CD4-positive, alpha-beta T cell treated with Interleukin-10 for 1 hour (primary cell): ENCODE results near the gene TERB2.
"Not testable (repeated sequence)": the region's sequence is repeated elsewhere in the genome, so short reads cannot be mapped to it uniquely, and the experiment has no call there.

ENCODE experiments used
- DNase-seq: peaks from one replicate; pipeline ENCODE4 v3.0.0-alpha.2; 2020

Gene TERB2, protein sequence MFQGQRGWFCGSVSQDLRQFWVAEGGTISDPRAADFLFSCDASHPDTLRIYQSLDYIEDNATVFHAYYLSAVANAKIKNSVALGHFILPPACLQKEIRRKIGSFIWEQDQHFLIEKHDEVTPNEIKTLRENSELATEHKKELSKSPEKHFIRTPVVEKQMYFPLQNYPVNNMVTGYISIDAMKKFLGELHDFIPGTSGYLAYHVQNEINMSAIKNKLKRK

DNA sequence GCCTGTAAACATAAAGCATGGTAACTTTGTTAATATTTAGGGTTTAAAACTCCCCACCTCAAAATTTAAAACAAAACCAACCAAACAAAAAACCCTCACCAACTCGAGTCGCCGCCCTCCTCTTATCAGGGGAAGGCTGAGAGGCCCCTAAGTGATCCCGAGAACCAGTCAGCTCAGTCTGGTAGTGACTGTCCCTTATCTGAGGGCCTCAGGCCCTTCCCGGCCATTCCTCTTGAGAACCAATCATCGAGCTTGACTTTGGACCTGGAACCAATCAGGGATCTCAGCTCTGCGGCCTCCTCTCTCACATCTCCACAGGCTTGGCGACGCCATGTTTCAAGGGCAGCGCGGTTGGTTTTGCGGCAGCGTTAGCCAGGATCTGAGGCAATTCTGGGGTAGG is at the start of gene TERB2:
Gene TERB2, plus strand, starts transcription at position 300 of the 400 bp plus-strand sequence. Its CDS starts 32 bp downstream, at position 332.
- DNase-seq: no peak

DNA sequence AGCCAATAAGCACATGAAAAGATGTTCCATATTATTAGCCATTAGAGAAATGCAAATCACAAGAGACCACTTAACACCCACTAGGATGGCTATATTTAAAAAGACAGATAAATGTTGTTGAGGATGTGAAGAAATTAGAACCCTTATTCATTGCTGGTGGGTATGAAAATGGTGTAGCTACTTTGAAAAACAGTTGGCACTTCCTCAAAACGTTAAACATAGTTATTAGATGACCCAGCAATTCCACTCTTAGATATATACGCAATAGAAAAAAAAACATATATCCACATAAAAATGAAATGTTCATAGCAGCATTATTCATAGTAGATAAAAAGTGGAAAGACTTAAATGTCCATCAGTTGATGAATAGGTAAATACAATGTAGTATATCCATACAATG is 47.1 kb upstream of the TERB2 start:
- DNase-seq: no peak

DNA sequence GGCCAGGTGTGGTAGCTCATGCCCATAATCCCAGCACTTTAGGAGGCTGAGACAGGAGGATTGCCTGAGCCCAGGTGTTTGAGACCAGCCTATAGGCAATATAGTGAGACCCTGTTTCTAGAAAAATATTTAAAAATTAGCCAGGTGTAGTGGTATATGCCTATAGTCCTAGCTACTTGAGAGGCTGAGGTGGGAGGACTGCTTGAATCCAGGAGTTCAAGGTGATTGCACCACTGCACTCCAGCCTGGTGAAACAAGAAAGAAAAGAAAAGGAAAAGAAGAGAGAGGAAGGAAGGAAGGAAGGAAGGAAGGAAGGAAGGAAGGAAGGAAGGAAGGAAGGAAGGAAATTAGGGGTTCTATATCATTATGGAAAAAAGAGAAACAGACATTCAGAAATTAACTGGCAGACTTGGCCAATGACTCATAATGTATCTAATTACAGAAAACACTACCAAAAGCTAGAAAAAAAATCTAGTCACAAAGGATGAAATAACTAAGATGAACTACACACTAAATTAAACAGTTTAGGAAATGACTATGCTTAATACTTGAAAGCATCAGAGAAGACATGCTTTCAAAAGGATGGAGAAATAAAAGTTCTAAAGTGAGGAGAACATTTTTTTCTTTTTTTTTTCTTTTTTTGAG is 45.4 kb upstream of the TERB2 start:
- DNase-seq: no peak

DNA sequence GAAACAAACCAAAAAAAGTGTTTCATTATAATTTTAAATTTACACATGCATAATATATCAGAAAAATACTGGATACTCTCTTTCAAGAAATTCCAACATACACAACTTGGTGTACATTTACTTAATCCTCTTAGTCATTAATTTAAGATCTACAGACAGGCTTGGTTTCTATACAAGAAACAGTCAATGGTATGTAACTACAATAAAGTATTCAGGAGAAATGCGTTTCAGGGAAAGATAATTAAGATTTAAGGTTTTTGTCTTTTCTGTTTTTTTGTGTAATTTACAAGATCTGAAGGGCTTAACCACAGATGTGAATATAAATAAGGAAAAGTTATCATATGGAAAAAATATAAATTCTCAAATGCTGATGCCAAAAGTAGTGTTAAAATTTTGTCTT is 44.3 kb upstream of the TERB2 start:
- not testable (repeated sequence) for DNase-seq

DNA sequence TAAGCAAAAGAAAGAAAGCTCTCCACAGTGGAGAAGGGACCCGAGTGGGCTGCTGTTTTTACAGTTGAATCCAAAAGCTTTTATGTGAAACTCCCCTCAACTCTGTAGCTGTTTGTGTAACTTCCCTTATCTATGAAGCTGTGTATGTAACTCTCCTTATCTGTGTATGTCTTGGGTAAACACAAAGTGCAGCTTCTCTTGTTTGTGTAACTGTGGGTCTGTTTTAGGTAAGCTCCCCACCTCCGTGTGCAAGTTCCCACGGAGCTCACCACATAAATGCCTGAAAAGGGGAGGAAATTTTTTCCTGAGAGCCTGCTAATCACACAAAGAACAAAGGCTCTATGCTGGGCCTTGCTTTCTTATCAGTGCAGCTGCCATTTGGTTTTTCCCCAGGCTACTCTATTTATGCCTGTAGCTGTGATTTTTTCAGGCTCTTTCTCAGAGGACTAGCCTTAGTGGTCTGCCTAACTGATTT is 43.5 kb upstream of the TERB2 start:
- not testable (repeated sequence) for DNase-seq

DNA sequence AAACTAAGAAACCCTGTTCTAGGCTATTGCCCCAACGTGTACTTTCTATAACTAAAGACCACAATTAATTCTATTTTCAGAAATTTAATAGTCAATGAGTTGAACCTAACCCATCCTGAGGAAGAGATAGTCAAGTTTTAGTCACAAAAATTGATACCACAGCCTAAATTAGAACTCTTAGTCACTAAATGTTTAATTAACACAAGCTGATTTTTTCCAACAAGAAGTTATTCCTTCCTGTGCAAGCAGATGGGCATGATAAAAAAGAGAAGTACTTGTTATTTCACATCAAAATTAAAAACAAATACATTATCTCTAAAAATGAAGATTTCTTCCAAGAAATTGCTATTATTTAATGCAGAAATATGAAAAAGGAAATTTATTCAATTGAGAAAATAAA is 38.4 kb upstream of the TERB2 start:
- no peak for DNase-seq

DNA sequence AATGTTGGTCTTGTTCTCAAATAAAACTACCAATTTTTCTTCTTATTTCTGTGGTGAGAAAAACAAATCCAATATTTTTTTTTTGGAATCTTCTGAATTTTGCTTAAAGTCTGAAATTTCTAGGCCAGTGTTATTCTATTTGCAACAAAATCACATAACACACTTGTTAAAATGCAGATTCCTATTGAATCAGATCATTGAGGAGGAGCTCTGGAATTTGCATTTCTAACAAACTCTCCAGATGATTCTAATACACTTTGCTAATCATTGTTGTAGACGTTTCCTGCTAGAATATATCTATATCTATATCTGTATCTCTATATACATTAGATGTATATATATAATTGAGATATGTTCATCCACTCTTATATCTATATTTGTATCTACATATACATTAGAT is 27.8 kb upstream of the TERB2 start:
- DNase-seq: not testable (repeated sequence)

DNA sequence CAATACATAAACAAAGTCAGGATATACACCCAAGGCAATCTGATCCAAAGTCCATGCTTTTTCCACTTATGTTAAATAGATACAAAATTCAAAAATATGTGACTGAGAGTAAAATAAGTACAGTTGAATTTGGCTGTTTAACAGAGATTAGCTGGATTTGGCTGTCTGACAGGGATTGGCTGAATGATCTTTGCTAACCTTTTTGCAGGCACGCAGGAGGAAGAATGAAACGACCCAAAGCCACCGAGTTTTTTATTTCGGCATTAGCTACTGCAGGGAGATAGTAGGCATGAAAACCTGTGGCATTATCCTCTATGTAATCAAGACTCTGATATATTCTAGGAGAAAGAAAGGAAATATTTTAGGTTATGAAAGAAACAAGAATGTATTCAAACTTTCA is 26.2 kb upstream of the TERB2 start:
- DNase-seq: not testable (repeated sequence)

DNA sequence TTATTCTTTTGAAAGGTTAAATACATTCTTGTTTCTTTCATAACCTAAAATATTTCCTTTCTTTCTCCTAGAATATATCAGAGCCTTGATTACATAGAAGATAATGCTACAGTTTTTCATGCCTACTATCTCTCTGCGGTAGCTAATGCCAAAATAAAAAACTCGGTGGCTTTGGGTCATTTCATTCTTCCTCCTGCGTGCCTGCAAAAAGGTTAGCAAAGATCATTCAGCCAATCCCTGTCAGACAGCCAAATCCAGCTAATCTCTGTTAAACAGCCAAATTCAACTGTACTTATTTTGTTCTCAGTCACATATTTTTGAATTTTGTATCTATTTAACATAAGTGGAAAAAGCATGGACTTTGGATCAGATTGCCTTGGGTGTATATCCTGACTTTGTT is 1.8 kb downstream of the TERB2 start:
- DNase-seq: not testable (repeated sequence)

DNA sequence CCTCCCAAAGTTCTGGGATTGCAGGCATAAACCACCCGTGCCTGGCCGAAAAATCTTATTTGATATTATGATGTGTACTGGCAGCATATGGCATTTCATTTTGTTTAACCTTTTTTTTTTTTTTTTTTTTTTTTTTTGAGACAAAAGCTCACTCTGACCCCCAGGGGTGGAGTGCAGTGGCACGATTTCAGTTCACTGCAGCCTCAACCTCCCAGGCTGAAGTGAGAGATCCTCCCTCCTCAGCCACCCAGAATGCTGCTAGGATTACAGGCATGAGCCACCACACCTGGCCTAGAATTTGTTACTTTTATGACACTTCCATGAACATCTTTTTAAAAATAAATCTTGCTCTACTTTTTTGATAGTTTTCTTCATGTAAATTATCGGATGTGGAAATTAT is 12.0 kb downstream of the TERB2 start:
- no peak for DNase-seq

DNA sequence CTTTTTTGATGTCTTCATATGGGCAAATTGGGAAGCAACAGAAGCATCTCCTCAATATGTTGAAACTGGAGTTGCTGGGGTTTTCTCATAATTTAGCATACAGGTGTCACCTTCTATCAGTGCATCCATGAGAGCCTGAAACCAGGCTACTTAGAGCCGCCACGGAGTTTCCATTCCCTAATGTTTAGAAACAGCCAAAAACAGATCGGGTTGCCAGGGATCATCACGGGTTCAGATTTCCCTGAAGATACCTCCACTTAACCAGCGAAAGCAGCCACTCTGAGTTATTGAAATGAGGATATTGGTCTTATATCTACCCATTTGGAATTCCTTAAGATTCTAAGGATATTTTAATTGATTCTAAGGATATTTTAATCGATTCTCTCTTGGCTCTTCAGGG is 14.5 kb downstream of the TERB2 start:
- no peak for DNase-seq

DNA sequence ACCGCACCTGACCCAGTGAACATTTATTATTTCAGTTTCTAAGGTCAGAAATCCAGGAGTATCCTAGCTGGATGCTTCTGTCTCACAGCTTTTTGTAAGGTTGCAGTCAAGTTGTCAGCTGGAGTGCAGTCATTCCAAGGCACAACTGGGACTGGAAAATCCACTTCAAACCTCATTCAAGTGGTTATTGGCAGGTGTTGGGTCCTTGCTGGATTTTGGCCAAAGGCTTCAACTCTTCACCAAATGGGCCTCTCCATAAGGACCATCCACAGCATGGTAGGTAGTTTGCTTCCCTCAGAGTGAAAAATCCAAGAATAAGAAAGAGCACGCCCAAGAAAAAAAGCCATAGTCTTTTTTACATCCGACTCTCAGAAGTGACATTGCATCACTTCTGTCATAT is 19.7 kb downstream of the TERB2 start:
- not testable (repeated sequence) for DNase-seq

DNA sequence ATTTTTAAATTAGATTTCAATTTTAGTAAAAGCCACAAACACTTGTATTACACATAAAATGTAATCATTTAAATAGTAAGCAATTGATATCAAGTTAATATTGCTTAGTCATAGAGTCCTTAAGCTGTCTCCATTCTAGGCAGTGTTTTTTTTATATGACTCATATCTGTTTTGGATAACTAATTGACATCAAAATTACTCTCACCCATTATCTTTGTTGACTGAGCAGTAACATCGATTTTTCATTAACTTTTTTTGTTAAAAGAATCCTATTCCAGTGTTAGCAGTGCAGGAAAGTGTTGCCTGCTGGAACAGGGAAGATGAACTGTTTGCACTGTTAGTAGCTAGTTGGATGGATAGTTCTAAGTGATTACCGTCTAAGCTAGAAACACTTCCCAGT is 21.3 kb downstream of the TERB2 start:
- not testable (repeated sequence) for DNase-seq

DNA sequence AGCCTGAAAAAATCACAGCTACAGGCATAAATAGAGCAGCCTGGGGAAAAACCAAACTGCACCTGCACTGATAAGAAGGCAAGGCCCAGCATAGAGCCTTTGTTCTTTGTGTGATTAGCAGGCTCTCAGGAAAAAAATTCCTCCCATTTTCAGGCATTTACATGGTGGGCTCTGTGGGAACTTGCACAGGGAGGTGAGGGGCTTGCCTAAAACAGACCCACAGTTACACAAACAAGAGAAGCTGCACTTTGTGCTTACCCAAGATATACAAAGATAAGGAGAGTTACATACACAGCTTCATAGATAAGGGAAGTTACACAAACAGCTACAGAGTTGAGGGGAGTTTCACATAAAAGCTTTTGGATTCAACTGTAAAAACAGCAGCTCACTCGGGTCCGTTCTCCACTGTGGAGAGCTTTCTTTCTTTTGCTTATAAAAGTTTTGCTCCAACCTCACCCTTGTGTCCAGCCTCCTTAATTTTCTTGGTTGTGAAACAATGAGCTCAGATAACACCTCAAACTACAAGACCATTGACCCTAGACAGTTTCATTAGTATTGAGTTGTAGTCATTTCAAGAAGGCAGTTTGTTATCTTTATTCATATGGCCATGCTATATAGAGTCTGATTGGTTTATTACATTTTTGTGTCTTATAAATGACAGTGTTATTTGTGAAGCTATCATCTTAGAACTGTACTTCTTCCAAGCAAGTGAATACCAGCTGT is 23.3 kb downstream of the TERB2 start:
- not testable (repeated sequence) for DNase-seq

DNA sequence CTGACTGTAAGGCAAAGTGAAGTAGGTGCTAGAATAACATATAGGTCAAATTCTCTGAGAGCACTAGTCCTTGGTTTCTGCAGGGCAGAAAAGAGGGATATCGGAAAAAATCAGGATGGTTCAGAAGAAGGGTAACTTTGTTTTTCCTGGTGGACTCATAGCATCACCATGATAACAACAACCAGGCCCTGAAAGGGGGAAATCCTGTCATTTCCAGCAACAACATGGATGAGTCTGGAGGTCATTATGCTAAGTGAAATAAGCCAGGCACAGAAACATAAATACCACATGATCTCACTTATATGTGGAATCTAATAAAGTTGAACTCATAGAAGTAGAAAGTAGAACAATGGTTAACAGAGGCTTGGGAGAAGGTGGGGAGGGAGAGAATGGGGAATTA is 27.7 kb downstream of the TERB2 start:
- not testable (repeated sequence) for DNase-seq

DNA sequence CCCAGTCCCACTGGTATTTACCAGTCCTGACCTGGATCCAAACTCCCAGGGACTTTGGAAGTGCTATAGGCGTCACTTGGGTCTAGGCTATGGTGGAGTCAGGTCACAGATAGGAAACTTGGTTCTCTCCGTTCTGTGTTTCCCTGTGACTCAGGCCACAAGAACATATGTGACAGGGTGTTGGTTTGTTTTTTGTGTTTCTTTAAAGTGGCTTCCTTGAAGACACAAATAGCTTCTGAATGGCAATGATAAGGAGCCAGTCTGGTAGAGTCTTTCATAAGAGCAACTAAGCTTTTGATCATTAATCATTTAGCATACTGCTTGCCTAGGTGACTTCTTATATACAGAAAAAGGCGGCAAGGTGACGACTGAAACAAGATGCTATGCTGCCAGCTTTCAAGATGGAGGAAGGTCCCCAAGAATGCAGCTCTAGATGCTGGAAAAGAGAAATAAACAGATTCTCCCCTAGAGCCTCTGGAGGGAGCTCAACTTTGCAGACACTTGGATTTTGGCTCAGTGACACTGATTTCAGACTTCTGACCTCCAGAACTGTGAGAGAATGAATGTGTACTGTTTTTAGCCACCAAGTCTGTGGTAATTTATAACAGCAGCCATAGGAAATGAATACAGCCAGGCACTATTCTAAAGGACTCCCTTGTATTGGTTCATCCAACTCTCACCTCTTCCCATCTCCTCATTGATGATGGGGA is 30.0 kb downstream of the TERB2 start:
- DNase-seq: not testable (repeated sequence)

DNA sequence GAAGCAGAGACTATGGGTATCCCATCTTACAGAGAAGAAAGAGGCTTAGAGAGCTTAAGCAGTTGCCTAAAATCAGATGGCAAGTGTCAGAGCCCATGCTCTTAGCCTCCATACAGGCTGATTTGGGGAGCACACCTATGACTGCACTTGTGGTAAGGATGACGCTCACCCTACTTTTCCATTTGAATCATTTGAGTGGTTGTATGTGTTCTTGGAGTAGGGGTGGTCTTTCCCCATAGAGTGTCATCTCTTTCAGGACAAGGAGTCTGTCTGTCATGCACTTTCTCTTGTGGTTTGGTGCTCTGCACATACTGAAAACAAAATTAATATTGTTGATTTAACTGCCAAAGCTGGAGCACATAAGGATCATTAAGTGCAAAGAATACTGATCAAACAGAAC is 31.2 kb downstream of the TERB2 start:
- not testable (repeated sequence) for DNase-seq

DNA sequence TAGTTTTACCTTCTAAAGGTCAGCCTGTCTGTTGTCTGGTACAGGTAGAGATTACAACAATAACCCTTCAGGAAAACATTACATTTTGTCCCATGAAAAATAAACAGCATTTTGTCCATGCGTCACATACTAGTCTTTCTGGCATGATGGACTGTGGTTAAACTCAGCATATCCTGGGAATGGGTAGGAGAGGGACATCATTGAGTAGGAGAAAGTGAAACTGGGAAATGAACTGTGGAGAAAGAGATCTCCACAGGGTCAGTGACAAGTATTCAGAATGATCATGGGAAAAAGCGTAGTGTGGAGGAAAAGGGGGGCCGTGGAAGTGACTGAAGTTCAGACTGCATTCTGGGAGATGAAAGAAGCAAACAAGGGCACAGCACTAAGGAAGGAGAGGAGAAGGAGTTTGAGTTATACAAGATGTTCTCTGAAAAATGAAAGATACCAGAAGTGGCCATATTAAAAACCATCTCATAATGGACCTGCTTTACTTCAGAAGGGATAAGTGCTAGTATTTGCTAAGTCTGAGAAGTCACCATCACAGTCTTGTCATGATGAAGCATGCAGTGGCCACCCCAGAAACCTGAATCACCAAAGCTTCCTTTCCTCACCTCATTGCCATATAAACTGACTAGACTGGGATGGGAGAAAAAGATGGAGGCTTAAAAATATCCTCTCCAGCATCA is 31.8 kb downstream of the TERB2 start:
- DNase-seq: not testable (repeated sequence)

DNA sequence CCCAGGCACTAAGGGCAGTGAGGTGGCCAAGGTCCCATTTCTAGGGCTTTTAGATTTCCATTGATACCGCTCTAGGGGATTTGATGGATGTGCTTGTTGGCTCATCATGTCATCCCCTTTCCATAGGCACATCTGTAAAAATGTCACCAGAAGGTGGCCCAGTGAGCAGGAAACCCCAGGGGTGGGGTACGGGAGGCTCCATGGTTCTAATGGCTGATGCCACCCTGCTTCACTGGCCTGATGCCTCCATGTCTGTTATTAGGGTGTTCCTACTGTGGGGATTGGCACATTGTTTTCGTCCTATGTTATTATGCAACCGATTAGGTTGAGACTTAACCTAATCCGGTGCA is 32.4 kb downstream of the TERB2 start:
- DNase-seq: not testable (repeated sequence)

DNA sequence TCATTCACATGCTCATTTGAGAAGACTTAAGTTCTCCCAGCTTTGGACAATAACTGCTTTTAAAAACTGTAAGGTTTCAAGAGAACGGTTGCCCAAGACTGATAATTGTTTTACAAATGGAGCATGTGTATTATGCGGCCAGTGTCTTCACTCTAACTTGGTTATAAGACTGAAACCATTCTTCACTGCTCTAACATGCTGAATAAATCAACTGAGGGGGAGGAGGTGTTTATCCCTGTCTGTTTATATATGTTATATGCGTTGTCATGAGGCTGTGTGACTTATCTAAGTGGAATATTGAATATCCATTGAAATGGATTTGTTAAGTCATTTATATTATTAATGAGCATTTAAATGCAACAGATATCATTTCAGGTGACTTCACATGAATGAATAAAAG is 41.1 kb downstream of the TERB2 start:
- not testable (repeated sequence) for DNase-seq

DNA sequence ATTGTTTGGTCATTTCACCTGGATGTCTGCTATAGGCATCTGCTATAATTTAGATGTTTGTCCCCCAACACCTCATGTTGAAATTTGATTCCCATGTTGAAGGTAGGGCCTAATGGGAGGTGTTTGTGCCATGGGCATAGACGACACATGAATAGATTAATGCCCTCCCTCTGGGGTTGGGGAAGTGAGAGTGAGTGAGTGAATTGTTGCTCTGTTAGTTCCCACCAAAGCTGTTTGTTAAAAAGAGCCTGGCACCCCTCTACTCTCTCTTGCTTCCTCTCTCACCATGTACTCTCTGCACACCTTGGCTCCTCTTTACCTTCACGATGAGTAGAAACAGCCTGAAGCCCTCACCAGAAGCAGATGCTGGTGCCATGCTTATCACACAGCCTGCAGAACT is 42.6 kb downstream of the TERB2 start:
- no peak for DNase-seq

DNA sequence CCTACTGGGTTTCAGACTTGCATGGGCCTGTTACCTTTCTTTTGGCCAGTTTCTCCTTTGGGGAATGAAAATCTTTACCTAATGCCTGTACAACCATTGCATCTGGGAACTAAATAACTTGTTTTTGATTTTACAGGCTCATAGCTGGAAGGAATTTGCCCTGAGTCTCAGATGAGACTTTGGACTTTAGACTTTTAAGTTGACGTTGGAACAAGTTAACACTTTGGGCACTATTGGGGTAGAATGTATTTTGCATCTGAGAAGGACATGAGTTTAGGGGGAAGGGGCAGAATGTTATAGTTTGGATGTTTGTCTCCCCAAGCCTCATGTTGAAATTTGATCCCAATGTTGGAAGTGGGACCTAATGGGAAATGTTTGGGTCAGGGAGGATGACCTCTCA is 44.7 kb downstream of the TERB2 start:
- not testable (repeated sequence) for DNase-seq
